Measurements from ENCODE around the gene LPP.

The LPP gene

DNA sequence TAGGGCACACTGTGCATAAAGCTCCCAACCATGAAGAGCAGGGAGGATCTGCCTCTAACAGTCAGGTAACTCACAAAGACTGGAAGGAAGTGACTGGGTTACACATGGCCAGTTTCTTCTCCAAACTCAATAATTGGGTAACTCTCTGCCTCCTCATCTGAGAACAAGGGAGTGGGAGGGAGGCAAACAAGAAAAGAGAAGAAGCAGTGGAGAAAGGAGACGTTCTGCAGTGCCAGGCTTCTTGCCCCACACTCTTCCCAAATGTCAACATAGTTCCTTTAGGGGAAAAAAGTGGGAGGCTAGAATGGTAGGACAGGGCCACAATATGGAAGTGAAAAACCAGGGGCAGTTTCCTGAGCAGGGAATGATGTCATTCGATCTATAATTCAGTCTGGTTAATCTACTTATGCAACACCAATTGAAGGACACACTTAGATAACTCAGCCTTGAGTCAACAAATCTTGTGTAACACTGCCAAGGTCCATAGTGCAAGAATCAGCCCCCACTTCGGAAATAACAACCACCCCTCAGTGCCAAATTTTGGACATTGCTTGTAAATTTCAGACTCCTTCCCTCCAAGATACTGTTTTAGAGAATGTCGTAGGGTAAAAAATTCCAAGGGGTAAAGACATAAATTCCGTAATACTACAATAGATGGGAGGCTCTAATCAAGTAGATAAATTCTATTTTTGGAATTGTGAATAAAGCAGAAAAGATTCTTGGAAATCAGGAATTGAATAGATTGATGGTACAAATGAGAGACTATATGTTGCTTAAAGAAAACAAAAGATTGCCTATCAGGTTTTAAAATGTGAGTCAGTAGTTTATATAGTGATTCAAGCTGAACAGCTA is 143.0 kb downstream of the LPP start:
- DNase-seq (ENCODE audit: low read depth in 3 of 3, low spot score in 1 of 3): no peak

DNA sequence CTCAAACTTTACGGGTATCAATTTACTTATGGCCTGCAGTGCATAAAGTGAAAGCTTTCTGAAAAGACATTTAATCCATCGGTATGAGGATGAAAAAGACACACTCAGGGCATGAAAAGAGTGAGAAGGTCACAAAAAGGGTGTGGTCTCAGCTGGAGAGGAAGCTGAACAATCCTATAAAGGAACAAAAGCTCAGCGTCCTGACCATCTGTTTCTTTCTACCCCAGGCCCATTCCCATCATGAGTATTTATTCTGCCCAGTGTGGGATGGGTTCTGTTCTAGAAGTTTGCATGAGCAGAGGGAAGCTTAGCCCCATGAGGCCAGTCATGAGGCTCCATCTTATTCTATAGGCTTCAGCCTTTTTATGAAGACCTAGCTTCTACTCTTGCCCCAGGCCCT is 144.6 kb downstream of the LPP start:
- no peak for DNase-seq (ENCODE audit: low read depth in 3 of 3, low spot score in 1 of 3)

DNA sequence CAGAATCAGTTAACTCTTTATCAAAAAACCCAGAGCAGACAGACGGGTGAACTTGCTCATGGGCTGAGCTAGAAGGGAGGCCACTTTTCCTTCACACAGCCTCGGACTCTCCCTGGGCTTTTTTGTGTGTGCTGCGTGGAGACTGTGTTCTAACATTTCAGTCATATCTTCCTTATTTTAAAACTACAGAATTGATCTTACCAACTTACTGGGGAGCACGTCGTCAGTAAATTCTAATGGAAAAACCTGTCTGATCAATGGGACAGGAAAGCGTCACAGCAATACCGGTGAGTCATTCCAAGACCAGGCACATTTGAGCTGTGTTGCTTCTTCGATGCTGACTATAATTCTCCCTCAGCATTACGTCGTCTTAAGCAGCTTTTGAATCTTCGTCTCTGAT is 145.1 kb downstream of the LPP start:
- no peak for DNase-seq (ENCODE audit: low read depth in 3 of 3, low spot score in 1 of 3)

DNA sequence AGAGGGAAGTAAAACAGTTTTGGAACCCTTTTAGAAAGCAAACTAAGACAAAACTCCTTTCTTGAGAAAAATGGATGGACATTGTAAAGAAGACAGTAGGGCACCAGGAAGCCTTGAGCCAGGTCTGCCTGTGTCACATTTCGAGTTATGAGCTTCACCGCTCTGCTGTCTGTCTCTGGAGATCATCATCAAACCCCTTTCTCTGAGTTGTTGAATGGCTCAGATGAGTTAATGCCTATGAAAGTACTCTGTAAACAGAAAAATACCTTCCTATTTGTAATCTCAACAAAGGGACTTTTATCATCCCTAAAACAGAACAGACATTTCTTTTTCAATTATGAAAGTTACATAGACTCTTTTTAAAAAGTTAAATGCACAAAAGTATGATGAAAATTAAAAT is 145.8 kb downstream of the LPP start:
- no peak for DNase-seq (ENCODE audit: low read depth in 3 of 3, low spot score in 1 of 3)

GRCh38 chr3:188301147-188301546 is 147.2 kb downstream of the LPP start:
- DNase-seq (ENCODE audit: low read depth in 3 of 3, low spot score in 1 of 3): no peak

- DNase-seq (ENCODE audit: low read depth in 3 of 3, low spot score in 1 of 3): no peak
Measured at GRCh38 chr3:188303286-188303799, 149.4 kb downstream of the LPP start.

GRCh38 chr3:188303823-188304222 is 149.9 kb downstream of the LPP start:
- no peak for DNase-seq (ENCODE audit: low read depth in 3 of 3, low spot score in 1 of 3)

DNA sequence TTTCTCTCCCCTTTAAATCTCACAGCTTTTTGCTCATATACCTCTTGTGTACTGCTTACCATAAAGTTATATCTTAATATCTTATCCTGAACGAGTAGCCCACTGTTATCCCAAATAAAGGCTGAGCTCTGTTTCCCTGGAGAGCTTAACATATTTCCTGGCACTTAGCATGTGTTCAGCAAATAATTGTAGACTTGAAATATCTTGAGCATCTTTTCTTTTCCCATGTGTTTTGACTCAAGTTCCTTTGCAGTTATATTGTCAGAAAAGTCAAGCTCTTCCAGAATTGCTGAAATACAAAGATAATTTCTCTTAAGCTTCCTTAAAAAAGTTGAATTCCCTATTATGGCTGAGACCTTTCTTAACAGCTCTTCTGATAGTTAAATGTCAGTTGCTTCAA is 150.5 kb downstream of the LPP start:
- no peak for DNase-seq (ENCODE audit: low read depth in 3 of 3, low spot score in 1 of 3)

GRCh38 chr3:188305220-188305619 is 151.3 kb downstream of the LPP start:
- DNase-seq (ENCODE audit: low read depth in 3 of 3, low spot score in 1 of 3): no peak

DNA sequence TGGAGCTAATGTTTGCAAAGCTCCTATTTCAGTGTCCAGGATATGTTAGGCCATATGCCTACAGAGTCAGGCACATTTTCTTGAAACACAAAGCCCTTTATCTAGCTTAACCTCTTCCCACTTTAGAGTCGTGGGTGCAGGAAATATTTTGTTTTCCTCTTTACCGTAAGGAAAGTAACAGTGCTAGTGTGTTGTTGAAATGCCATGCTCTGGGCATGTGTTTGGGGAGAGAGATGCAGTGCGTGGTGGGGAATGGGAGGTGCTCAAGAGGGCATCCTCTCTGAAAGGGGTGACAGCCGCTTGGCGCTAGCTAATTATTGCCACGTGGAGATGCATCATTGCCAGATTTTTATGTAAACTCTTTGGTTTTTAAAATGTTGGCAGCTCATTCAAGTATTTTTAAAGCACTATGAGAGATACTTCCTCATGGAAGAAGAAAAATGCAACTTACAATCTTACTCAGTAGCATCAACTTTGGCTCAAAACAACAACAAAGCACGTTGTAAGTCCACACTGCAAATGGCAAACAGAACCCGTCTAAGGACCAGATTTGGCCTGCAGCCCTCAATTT is 152.6 kb downstream of the LPP start:
- no peak for DNase-seq (ENCODE audit: low read depth in 3 of 3, low spot score in 1 of 3)

DNA sequence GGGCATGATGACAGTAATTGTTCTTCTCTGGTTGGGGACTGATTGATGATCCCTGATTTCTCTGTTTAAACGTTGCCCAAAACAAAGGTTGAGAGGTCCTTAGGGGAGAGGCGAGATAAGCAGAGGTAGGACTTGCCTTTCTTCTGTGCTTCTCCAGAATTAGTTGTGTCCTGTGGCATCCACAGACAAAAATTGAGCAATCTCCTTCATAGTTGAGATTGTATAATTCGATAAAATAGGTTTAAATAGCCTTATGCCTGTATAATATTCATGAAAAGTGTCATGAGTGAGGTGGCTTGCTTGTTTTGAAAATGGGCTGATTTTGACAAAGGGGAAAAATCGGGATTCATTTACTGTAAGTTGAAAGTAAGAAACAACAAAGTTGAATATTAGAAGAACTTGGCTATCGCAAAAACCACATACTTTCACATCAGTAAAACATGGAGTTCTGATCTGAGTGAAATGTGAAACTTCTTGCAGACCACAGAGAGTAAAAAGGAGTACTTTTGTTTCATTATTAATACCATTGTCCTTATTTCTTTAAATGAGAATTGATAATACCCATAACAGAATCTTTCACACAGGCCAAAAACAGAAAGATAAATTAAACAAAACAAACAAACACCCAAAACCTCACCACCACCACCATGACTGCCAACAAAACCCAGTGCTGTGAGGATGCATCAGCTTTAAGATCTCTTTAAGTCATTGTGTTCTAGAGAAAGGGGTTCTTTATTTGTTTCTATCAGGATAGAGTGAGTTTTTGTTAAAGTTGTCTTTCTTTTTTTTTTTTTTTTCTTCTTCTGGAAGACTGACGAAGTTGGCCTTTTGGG is 155.7 kb downstream of the LPP start:
- no peak for DNase-seq (ENCODE audit: low read depth in 3 of 3, low spot score in 1 of 3)

DNA sequence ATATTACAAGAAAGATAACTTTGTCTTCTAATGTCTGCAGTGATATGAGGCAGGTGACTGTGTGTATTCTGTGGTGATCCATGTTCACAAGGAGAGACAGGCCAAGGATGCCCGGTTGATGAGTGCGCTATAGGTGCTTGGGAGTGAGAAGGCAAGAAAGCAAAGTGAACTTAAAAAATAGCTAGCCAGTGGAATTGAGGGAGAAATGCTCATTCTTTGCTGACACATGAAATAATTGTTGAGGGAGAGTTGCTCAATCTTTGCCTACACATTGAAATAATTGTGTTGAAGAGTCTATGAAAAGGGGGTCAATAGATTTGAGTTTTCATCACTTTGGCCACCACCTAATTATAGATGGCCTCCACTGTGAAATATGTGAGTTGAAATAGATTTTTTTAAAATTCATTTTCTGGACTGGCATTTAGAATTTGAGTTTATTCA is 156.3 kb downstream of the LPP start:
- DNase-seq (ENCODE audit: low read depth in 3 of 3, low spot score in 1 of 3): no peak

DNA sequence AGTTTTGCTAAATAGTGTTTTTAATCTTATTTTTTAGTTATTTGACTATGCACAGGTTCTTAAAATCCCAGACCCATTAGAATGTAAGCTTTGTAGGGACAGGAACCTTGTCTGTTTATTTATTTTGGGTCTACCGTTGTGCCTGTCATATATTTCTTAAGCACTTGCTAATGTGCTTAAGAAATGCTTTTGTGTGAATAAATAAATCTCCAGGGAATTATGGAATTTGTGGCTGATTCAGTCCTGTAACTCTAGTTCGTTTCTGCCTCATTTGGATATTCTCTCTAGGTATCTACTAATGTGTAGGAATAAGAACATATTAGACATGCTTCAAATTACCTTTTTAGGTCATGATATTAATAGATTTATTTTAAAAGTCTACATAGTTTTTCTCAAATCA is 161.6 kb downstream of the LPP start:
- DNase-seq (ENCODE audit: low read depth in 3 of 3, low spot score in 1 of 3): no peak

GRCh38 chr3:188316021-188316722 is 162.2 kb downstream of the LPP start:
- DNase-seq (ENCODE audit: low read depth in 3 of 3, low spot score in 1 of 3): no peak

- no peak for DNase-seq (ENCODE audit: low read depth in 3 of 3, low spot score in 1 of 3)
Measured at GRCh38 chr3:188316723-188317070, 162.7 kb downstream of the LPP start.

- DNase-seq (ENCODE audit: low read depth in 3 of 3, low spot score in 1 of 3): no peak
Measured at GRCh38 chr3:188319569-188319968, 165.6 kb downstream of the LPP start.

DNA sequence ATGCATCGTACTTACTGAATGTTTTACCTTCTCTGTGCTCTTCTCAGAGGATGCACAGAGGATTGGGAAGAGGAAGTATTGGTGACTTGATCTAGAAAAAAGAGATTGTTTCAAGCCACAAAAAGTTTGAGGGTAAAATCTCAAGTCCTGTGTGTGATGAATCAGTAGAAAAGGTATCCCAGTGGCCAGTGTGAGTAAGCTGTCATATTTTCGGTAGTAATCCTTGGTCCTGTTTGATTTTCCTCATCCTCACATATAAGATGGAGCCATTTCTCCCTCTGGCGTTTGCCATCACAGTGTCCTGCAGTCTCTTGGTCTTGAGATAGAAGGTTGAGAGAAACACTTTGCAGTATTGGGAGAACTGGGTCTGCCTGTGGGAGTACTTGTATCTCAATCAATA is 166.8 kb downstream of the LPP start:
- DNase-seq (ENCODE audit: low read depth in 3 of 3, low spot score in 1 of 3): no peak

DNA sequence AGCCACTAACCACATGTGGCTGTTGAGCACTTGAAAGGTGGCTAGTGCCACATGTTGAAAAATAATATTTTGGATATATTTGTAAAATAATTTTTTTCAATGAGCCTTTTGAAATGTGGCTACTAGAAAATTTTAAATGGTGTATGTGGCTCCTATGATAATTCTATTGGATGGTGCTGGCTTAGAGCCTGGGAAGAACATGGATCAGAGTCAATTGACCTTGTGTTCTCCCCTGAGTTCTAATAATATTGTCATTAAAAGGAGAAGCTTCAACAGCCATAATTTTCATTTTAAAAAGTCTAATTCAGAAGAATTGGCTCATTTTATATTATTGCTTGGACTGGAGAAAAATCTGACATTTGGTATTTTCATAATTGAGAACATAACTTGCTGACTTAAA is 167.3 kb downstream of the LPP start:
- DNase-seq (ENCODE audit: low read depth in 3 of 3, low spot score in 1 of 3): no peak

- no peak for DNase-seq (ENCODE audit: low read depth in 3 of 3, low spot score in 1 of 3)
Measured at GRCh38 chr3:188322135-188322887, 168.4 kb downstream of the LPP start.

- peak in 1 of 3 donors; percentile 24 for DNase-seq (ENCODE audit: low read depth in 3 of 3, low spot score in 1 of 3)
Measured at GRCh38 chr3:188323067-188323842, 169.3 kb downstream of the LPP start.
